Peyer's patch (tissue), 4 donors: ENCODE results near the gene SLC16A7.

Experiments
- CTCF ChIP-seq, 6 experiments: fragments of 450-650 bp in 4 of 6; fragments of 200-600 bp in 2 of 6; sonication (generic) in 1 of 6; IDR thresholded peaks; one replicate each; pipeline ENCODE4 v1.5.1; 2017 to 2019; ENCODE audit warnings: antibody characterized with exemption in 6 of 6, mild to moderate bottlenecking in 3 of 6, moderate library complexity in 1 of 6
- POLR2A ChIP-seq, 2 donors: fragments of 450-650 bp; IDR thresholded peaks; one replicate each; pipeline ENCODE4 v1.5.1; 2017; ENCODE audit warnings: antibody characterized with exemption in 2 of 2, mild to moderate bottlenecking in 2 of 2, moderate library complexity in 2 of 2

- TF ChIP-seq CTCF (IDR thresholded peaks at IDR 0.05) = no peak
- TF ChIP-seq POLR2A (IDR thresholded peaks at IDR 0.05) = no peak
Measured at GRCh38 chr12:59695379-59695778, 99.5 kb downstream of the SLC16A7 start.
